ENCODE measurements around the gene APOBEC3F.

- TF ChIP-seq CTCF (IDR thresholded peaks at IDR 0.05; ENCODE audit: low read depth, low read length, poor library complexity, severe bottlenecking) (no peak), EZH2phosphoT487 (IDR thresholded peaks at IDR 0.05; ENCODE audit: borderline replicate concordance, low read length) (no peak)
These were observed 22.9 kb upstream of the APOBEC3F start for GRCh38 chr22:39017596-39018365.

All from DOHH2 (cell line).